Activated CD4-positive, CD25-positive, alpha-beta regulatory T cell (primary cell): Measurements from ENCODE around the gene CLRN1.
"Not testable (repeated sequence)": the region's sequence is repeated elsewhere in the genome, so short reads cannot be mapped to it uniquely, and the experiment has no call there.

ENCODE experiments used
- DNase-seq, 4 experiments: peaks; one replicate each; lab custom pipeline; 2025; lab: John Stamatoyannopoulos, UW

The CLRN1 gene

GRCh38 chr3:150972366-150973071 is at the start of gene CLRN1:
TSS of gene CLRN1 (minus strand) at chr3:150972727. CDS start at chr3:150972708, 19 bp downstream.
- DNase-seq: no peak

- DNase-seq: no peak
Measured at GRCh38 chr3:151016478-151016795, 43.9 kb upstream of the CLRN1 start.

- DNase-seq: no peak
Measured at GRCh38 chr3:151015767-151016477, 43.4 kb upstream of the CLRN1 start.

- DNase-seq: no peak
Measured at GRCh38 chr3:151015181-151015580, 42.7 kb upstream of the CLRN1 start.

GRCh38 chr3:151014501-151015018 is 42.0 kb upstream of the CLRN1 start:
- no peak for DNase-seq

GRCh38 chr3:151012753-151013152 is 40.2 kb upstream of the CLRN1 start:
- no peak for DNase-seq

GRCh38 chr3:151011427-151011826 is 38.9 kb upstream of the CLRN1 start:
- no peak for DNase-seq

GRCh38 chr3:151009981-151010380 is 37.5 kb upstream of the CLRN1 start:
- no peak for DNase-seq

GRCh38 chr3:151009430-151009829 is 36.9 kb upstream of the CLRN1 start:
- DNase-seq: no peak

GRCh38 chr3:151008699-151009098 is 36.2 kb upstream of the CLRN1 start:
- DNase-seq: no peak

- DNase-seq: no peak
Measured at GRCh38 chr3:151003768-151004134, 31.2 kb upstream of the CLRN1 start.

GRCh38 chr3:151003029-151003767 is 30.7 kb upstream of the CLRN1 start:
- no peak for DNase-seq

- no peak for DNase-seq
Measured at GRCh38 chr3:151002003-151002981, 29.8 kb upstream of the CLRN1 start.

GRCh38 chr3:150998996-150999395 is 26.5 kb upstream of the CLRN1 start:
- no peak for DNase-seq

- no peak for DNase-seq
Measured at GRCh38 chr3:150996731-150997130, 24.2 kb upstream of the CLRN1 start.

GRCh38 chr3:150995510-150995909 is 23.0 kb upstream of the CLRN1 start:
- no peak for DNase-seq

- no peak for DNase-seq
Measured at GRCh38 chr3:150989208-150989607, 16.7 kb upstream of the CLRN1 start.

- not testable (repeated sequence) for DNase-seq
Measured at GRCh38 chr3:150988395-150988794, 15.9 kb upstream of the CLRN1 start.

GRCh38 chr3:150985711-150986110 is 13.2 kb upstream of the CLRN1 start:
- no peak for DNase-seq

GRCh38 chr3:150984066-150984465 is 11.5 kb upstream of the CLRN1 start:
- DNase-seq: no peak

GRCh38 chr3:150978566-150979148 is 6.1 kb upstream of the CLRN1 start:
- DNase-seq: no peak
